Stimulated activated CD8-positive, alpha-beta memory T cell treated with anti-CD3 and anti-CD28 coated beads, Interleukin-4, amount 100 ng/mL, for 24 hours (primary cell): ENCODE data around the gene PDGFD.

Experiments used
- DNase-seq: peaks from one replicate; pipeline ENCODE4 v3.0.0-alpha.2; 2020; ENCODE audit warnings: low read depth

Gene PDGFD

DNA sequence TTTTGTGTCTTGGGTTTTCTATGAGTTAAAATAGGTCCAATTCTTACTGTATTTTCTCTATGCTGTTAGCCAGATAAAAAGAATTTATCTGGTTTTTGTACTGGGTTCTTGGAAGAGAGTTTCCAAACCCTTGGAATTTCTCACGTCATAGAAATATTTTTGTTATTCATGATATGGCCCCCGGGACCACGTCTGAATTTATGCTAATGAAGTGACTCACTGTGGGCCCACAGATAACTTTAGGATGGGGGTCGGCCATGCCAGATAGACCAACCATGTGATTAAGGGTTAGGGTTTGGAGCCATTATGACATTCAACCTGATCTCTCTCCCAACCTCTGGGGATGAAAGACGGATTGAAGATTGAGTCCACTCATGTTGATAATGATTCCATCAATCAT lies 163.1 kb downstream of the PDGFD start:
- DNase-seq, result no peak

DNA sequence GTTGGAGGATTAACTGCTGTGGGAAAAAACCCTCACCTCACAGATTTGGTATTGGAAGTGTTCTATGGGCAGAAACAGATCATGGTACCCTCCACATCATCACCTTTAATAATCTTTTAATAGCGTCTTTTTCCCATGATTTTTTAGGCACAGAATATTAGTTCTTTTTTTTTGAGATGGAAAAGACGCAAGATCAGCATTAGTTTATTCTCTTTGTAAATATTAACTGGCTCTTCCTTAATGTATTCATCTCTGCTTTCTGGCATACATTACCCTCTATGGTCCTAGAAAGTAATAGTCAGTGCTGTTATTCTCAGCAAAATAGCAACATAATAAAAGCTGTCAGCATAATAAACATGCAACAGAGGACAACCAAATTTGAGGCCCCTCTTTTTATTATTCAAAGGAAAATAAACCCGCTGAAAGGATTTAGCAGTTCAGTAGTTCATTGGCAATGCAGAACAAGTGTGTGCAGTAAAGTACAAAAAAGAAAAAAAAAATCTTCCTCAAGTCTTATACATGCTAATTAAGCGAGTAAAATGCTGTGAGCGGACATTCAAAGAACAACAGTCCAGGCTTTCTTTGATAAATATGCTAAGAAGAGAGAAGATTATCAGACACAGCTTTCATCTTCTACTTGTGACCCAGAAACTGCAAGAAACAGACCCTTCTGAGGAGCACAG lies 165.0 kb downstream of the PDGFD start:
- DNase-seq, result no peak

DNA sequence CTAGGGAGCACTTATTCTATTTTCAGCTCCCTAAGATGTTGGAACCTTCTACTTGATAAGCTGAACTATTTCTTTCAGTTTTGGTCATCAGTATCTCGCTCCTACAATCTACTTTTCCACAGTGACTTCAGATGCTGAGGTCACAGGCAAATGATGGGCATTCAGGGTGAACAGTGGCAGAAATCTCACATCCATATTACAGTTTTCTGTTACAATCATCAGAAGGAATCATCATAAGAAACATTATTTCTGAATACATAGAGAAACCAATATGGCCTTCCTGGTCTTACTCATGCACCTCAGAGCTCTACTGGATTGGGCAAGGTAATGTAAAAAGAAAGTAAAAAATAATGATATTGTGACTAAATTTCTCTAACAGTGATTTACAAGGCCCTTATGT lies 166.9 kb downstream of the PDGFD start:
- DNase-seq, result no peak

DNA sequence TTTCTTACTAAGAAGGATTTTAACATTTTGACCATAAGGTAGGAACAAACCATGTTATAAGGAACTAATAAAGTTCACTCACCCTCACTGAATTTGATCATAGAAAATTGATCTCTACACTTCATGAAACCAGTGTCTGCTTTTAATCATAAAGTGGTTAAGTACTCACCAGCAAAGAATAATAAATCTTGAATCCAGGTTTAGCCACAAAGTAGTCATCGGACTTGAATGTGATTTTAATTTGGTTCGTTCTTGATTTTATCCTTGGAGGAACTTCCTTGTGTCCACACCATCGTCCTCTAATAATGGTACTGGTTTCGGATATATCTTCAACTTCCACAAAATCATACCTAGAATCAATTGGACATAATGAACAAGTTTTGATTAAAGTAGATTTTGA lies 168.1 kb downstream of the PDGFD start:
- no peak for DNase-seq

DNA sequence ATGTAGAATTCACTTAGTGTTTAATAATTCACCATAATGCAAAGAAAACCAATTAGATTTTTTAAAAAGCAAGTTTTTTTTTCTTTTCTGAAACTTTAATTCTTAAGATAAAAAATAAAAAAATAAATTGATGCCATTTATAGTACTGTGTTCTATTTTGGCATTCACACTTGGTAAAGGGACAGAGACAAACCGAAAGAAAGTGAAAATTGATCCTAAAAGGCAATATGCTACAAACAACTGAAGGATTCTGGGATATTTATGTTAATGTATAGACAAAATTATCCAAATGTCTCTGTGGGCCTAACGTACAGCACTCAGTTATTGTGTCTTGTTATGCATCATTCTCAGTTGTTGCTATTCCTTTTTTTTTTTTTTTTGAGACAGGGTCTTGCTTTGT lies 169.4 kb downstream of the PDGFD start:
- no peak for DNase-seq

DNA sequence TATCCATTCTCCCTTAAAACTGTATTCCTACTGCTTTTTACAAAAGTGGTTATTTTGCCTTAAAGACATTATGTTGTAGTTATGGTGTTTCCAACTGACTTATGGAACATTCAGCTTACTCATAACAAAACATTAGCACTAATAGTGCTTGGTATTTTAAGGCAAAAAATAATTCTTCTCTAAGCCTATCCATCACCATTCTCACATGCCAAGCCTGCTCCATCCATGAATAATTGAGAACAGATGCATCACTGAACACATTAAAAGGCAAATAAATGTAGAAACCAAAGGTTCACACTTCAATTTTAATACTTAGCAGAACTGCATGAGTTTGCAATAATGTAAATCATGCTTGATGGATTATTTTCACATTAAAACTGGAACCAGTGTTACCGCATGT lies 169.9 kb downstream of the PDGFD start:
- no peak for DNase-seq

DNA sequence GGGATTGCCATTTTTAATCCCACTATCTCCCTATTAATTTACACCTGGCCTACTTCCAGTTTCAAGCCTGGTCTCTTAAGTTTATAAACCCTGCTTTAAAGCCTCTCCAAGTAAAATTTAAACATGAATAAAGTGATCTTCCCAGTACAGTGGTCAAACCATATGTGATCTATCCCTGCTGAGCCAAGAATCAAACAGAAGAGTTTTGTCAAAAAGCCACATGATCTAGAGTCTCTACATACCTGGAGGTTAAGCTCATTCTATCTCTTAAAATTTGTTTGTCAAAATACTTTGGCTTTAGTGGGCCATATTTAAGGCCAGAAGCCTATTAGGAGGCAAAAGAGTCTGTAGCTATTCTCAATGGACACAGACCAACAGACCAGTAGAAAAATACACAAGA lies 170.4 kb downstream of the PDGFD start:
- no peak for DNase-seq

DNA sequence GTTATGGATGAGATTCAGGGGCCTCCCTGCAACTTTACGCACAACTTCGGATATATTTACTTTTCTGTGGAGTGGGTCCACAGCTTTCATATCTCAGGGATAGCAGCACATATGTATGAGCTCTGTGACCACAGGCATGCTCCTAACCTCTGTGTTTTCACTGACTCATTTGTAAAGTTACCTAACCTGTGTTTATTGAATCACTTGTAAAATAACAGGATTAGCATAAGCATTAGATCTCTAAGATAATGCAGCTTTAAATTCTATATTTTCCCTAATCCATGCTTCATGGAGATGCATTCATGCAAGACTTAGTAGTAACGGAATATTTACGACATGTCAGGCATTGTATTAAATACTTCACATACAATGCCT lies 175.4 kb downstream of the PDGFD start:
- DNase-seq, result no peak

DNA sequence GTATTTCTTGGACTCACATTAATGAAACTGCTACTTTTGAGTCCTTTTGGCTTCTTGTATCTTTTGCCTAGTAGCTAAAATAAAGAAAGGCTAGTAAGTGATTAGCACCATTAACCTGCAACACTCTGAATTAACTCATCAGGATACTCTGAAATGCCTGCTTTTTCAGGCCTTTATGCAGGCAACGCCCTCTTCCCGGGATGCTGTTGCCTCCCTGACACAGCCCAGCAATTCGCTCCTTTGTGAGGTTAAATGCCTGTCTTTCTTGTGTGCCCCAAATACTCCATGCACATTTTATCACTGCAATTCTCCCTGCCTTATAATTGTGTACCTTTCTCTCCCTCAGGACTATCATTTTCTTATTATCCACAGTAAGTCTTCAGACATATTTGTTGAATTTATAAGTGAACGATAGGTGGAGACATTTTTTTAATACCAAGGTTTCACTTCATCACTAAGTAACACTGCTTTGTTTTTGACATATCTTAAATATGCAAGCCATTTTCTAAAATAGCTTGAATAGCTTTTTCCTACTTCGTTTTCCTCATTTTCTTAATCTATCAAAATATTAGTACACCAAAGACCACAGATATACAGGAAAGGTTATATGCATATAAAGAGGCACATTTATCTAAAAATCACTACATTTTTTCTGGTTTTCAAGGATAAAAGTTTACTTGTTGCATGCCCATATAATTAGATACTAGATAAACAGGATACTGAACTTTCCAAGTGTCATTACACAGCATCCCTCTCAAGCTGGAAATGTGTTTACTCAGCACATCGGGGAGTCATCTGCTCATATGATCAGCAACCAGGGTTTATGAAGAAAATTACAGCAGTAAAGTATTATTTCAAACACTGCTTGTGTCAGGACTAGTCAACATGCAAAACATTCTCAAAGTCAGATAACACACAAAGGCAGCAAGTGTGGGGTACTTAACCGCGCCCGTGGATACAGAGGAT lies 176.0 kb downstream of the PDGFD start:
- no peak for DNase-seq

DNA sequence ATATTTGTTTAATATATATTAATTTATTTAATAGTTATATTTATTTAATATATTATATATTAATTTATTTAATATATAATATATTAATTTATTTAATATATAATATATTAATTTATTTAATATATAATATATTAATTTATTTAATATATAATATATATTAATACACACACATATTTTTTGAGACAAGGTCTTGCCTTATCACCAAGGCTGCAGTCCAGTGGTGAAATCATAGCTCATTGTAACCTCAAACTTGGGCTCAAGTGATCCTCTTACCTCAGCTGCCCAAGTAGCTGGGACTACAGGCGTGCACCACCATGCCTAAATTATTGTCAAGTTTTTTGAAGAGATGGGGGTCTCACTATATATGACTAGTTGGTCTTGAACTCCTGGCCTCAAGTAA lies 178.9 kb downstream of the PDGFD start:
- DNase-seq, result no peak

DNA sequence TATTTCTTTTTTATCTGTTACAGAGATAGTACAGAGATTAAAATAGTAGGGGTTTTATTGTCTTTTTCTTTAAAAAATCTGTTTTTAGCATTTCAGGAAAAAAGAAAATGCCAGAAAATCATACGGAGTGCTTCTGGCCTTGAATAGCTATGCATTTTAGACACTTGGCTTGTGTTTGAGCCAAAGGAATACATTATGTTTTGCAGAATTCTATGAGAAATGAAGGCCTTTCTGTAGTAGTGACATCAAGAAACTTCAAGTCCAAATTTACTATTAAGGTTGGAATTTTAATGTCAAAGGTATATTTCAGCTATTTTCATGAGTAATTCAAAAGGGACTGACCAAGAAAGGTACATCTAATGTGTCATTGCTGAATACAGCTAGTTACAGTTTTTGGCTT lies 183.8 kb downstream of the PDGFD start:
- DNase-seq, result no peak

DNA sequence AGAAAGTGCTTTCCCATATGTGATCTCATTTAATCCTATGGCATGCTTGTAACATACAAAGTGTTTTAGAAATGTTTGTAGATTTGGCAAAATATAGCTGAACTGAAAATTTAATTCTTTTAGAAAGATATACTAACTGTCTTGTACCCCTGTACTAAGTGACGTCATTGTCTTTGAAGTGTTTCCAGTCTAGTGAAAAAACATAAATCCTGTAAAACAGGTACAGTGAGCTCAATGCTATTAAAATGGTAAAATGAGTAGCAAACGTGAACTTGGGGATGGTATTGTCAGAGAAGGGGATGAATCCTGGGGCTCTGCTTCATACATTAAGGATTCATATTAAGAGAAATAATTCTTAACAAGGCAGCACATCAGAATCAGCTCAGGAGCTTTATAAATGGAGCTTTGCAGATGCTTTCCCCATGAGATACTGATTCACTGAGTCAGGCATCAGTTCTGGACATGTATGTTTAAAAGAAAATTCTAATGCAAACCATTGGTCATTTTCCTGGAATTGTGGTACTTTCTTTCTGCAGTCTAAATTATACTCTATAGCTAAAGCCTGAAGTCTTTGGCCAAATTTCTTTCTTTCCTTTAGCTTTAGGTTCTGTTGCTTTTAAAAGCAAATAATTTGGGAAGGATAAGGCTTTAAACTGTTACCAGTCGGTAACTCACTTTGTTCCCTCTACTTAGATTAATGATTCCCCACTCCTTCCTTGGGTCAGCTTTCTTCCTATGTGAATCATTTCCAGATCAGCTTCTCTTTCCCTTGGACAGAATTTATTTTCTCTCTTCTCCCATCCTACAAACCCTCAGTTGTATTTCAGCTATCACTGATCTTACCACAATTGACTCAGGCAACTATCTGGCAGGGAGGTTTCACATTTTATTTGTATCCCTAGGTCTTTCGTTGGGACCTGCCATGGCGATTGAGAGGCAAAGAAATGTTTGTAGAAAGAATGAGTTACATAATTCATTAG lies 185.0 kb downstream of the PDGFD start:
- DNase-seq, result no peak

DNA sequence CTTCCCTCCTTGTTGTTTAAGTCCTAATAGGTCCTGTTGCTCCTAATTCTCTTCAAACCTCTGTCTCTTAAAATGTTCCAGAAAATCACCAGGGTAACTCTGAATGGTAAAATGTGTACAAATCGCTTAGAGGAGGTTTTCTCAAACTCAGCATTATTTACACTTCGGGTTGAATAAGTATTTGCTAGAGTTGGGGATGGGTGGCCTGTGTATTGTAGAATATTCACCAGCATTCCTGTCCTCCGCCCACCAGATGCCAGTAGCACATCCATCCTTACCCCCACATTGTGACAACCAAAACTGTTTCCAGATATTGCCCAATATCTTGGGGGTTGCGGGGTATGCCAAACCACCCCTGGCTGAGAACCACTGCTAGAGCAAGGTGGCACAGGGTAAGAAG lies 191.9 kb downstream of the PDGFD start:
- no peak for DNase-seq

DNA sequence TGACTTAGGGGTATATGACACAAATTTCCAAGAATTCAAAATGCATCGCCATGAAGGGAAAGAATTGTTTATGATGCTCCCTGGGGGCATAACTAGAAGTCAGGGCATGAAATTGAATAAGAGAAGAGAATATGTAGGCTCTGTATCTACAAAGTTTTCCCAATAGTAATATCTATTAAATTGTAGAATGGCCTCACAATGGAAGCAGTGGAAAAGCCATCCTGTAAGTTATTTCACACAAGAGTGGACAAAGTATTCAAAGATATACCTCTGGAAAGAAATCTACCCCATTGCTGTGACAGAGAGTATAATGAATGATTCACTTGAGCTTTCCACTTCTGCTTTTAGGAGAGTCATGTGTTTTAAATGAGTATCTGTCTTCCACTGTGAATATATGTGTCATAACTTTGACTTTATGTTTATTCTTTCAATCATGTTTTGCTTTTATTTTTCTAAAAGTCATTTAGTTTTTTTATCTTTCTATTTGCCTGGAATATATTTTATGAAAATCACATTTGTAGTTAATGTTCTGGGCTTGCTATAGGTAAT lies 193.2 kb downstream of the PDGFD start:
- no peak for DNase-seq

DNA sequence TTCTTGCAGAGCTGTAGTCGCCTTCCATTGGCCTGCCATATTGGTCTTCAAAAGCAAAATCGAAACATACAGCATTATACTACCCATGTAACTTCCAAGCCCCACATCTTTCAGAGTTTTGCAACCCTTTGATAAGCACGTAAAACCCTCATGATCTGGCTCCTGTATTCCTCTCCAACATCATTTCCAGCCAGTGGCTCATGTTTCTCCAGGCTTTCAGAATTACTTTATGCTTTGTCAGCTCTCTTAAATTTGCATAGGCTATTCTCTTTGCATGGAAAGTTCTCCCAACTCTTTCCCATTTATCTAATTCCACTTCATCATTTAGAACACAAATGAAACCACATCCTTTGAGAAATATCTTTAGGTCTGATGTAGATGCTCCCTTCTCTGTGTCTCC lies 195.3 kb downstream of the PDGFD start:
- DNase-seq, result no peak

DNA sequence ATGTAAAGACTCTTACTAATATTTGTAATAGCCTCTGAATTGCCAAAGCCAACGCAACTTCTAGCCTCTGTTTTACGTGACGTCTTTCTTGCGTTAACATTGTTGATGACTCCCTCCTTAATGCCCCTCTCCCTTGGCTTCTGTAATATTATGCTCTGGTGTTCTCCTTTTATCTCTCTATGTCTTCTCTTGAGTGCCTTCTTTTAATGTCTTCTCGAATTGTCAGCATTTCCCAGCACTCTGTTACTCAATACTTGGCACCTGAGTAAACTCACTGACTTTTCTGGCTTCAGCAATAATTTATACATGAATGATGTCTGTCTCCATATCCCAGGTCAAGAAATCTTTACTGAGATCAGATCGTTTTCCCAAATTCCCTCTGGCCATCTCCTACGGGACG lies 196.0 kb downstream of the PDGFD start:
- DNase-seq, result no peak

DNA sequence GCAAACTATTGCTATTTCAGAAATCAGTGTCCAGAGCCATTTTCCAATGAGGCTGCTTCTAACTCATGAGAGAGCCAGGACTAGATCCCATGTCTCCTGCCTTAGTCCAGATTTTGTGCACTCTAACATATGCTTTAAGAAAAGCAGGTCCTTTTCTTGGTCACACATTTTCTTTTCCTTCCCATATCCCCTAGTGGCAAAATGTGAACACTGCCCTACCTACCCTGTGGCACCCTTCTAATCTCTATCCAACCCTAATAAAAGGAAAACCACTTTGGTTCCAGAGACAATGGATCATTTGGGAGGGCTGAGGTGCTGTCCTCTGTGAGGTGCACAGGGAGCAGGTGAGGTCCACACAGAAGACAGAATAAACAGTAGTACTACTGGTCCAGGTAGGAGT lies 199.6 kb downstream of the PDGFD start:
- DNase-seq, result no peak

DNA sequence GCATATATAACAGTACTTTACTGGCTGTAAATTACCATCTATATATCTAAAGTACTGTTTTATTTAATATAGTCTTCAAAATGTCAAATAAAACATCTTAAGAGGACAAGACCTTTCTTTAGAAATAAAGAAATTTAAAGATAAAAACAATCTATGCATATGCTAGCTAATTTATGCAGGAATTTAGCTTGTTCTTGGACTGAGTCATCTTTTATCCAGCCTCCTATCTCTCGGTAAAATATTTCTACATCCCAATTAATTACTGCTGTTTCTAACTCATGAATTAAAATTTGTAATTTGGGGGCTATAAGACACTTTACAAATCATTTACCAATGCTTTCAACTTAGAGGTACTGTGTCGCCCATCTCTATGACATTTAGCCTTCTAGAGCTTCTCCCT lies 200.3 kb downstream of the PDGFD start:
- no peak for DNase-seq

DNA sequence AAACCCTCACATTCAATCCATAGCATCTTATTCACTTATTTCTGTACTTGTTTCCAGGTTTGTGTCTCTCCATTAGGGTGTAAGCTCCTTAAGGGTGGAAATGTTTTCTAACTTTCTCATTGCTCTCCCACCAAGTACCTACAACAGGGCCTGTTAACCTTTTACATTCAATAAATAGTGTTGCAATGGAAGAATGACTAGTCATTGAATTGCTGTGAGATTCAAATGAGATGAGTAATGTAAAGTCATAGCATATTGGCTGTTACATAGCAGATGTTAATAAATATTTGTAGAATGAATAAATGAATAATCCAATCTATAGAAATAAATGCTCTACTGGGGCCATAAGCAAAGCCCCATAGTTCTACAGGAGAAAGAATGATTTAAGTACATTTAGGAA lies 202.9 kb downstream of the PDGFD start:
- DNase-seq, result no peak

DNA sequence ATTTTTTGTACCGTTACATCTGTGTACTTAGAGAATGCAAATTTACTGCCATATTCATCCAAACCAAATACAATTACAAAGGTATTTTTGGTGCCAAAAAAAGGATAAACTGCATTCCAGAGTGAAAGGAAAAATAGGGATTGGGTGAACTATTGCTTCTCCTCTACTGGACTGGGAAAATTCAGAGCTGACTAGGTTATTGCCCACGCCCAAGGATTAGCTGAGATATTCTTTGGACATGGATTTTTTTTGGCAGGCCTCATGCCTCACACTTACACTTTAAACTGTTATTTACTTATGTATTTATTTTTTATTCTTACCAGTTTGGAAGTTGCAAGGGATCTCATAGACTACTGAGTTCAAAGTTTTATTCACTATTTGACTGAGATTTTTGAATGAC lies 203.8 kb downstream of the PDGFD start:
- no peak for DNase-seq

DNA sequence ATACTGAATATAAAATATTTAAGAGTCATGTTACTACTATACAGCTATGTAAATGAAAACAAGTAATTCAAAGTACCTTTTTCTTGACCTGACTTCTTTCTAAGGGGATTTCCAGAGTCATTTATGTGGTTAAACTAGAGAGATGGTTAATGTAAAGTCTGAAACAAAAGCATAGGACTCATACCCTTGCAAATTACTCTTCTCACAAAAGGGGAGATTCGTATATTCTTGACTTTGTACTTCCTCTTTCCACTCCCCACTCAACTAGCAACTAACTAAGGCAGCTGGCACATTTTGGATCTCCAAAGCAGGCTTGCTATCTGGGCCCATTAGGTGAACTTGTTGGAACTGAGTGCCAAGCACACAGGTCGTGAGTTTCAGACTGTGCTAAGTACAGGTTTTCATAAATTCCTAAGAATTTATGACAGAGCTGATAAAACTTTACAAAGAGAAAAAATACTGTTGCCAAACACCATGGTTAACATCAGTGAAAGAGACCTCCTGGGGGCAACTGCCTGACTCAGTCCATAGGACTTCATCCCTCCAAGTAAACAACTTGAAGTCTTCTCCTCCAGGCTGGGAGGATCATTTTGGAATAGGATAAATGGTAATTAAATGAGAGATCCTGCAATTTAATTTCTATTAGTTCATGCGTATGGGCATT lies 204.5 kb downstream of the PDGFD start:
- DNase-seq, result no peak
